CD4-positive, alpha-beta T cell treated with Interleukin-21 for 1 hour (primary cell): Measurements from ENCODE around the gene DOK7.

Source experiments
- DNase-seq: peaks from one replicate; pipeline ENCODE4 v3.0.0-alpha.2; 2020

The DOK7 gene

GRCh38 chr4:3492741-3493719, 29.9 kb downstream of the DOK7 start:
- DNase-seq: no peak

- no peak for DNase-seq
Measured at GRCh38 chr4:3493720-3494461, 30.8 kb downstream of the DOK7 start.

GRCh38 chr4:3494462-3494871, 31.4 kb downstream of the DOK7 start:
- DNase-seq: no peak

GRCh38 chr4:3495204-3495975, 32.3 kb downstream of the DOK7 start:
- no peak for DNase-seq

GRCh38 chr4:3496021-3496420, 32.9 kb downstream of the DOK7 start:
- no peak for DNase-seq

DNA sequence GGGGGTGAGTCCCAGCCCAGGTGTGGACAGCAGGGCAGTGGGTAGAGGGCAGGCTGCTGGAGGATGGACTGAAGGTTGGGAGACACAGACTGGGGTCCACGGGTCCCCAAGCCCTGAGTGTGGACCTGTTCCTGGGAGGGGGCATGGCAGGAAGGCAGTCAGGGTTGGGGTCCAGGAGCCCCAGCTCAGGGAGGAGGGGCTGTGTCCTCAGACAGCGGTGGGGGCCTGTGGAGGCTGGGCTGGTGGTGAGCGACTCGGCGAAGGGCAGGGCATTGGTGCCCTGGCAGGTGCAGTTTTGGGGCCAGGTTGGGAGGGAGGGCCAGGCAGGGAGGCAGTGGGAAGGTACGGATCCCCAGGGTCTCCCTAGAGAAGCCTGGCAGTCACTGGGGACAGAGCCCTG, 34.0 kb downstream of the DOK7 start:
- no peak for DNase-seq

- no peak for DNase-seq
Measured at GRCh38 chr4:3497523-3498389, 34.6 kb downstream of the DOK7 start.

DNA sequence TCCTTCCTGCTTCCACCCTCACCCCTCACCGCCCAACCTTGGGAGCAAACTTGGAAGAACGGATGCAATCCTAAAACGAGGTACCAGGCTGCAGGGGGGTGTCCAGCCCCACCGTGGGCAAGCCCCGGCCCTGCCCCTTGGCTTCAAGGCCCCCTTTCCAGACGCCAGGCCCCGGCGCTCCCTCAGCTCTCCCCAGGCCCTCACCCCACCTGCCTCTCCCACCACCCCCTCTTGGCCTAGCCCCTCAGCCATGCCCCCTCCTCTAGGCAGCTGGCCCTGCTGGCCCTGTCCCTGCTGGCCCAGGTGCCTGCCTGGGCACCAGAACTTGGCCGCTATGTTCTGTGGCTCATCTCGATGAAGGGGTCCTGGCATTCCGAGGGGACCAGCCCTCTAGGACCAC, 35.3 kb downstream of the DOK7 start:
- no peak for DNase-seq

DNA sequence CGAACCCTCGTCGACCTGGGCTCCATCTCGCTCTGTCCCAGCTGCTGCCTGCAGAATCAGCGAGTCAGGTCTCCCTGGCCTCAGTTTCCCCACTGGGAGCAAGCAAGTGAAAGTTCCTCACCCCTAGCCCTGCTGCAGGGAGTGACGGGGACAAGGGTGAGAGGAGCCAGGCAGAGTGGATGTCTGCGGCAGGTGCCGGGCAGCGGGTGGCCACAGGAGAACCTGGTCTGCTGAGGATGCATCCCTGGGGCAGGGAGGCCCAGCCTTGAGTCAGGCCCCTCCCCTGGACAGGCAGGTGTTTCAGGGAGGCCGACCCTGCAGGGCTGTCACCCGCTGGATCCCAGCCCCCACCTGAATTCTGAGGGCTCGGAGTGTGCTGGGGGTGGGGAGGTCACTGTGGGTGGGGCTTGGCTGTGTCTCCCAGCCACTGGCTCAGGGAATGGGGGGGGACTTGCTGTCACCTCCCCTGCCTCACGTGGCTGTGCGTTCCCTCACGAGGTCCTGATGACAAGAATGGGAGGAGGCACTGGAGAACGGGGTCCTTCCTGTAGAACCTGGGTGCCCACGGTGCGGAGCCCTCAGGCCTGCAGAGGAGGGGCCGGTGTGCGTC, 35.9 kb downstream of the DOK7 start:
- DNase-seq: no peak

- no peak for DNase-seq
Measured at GRCh38 chr4:3499710-3500109, 36.6 kb downstream of the DOK7 start.

GRCh38 chr4:3500111-3500510, 37.0 kb downstream of the DOK7 start:
- no peak for DNase-seq

DNA sequence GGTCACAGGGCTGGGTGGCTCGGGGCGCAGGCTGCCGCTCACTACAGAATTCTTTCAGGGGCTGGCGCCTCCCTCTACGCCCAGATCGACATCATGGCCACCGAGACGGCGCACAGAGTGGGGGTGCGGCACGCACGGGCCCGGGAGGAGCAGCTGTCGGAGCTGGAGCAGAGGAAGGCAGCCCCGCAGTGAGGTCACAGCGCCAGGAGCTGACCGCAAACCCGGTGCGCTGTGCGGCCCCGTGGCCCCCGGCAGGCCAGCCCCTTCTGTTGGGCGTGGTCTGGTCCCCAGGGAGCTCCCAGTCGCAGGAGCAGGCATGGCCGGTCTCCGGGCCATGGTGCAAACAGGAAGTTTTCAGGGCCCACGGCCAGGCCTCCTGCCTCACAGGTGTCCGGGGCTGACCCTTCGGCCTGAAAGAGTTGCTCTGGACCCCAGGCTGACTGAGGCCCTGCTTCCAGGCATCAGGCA, 37.6 kb downstream of the DOK7 start:
- no peak for DNase-seq

DNA sequence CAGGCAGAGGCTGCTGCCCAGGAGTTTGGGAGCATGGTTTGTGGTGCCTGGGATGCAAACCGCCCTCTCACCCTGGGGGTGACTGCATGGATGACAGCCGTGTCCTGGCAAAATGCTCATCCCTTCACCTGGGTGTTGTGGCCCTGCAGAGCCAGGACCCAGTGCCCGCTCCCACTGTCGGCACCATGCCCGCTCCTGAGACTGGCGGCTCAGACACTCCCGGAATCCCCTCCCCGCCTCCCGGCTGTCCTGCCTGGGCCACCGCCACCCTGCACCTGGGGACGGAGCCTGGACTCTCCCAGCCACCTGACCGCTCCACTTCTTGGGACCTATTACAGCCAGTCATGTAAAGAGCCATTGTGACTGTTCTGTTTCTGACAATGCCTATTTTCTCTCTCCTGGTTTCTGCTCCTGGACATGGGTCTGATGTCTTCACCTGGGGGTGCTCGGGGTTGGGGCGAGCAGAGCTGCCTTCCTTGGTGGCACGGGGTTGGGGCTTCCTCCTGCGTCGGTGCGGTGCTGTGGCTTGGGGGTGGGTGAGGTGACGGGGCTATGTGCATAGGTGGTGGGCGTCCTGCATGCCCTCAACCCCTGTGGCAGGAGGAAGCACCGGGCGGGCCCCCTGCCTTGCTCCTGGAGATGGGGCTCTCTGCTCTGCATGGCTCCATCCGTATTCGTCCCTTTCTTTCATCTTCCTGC, 38.2 kb downstream of the DOK7 start:
- no peak for DNase-seq

DNA sequence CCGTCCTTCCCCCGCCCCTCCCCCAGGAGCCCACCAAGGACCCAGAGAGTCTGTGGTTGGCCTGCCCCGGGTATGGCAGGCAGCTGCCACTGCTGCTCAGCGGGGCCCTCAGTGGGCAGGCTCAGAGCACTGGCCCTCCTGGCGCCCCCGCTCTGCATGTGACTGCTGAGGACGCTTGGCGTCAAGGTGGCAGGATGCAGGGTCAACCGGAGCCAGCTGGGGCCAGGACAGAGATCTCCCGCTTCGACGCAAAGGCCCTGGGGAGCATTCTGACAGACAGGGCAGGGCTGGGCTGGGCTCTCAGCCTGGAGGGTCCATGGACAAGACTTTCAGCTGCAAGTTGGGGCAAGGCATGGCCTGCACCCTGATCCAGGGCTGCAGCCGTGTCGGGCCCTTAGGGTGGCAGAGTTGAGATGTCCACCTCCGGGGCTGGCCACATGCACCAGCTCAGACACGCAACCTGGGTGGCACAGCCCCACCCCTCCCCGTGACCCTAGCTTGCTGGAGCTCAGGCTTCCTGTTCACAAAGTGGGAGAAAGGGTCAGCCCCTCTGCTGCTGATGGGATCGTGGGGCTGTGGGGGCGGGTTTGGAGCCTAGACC, 38.8 kb downstream of the DOK7 start:
- no peak for DNase-seq

- DNase-seq: no peak
Measured at GRCh38 chr4:3502941-3503936, 40.1 kb downstream of the DOK7 start.

DNA sequence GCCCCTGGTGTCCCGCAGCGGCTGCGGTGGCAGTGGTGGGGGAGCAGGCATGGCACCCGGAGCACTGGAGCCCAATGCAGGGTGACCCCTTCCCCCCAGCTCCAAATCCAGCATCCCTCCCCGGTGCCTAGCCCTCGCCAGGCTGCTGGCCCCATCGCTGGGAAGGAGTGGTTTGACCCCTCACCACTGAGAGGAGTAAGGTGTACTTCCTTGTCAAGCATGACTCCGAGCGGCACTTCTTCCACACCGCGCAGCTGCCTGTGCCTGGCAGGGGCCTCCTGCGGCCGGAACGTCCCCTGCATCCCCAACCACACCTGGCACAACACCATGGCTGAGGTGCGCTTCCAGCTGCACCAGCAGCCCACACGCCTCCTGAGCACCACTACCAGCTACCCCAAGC, 42.1 kb downstream of the DOK7 start:
- no peak for DNase-seq

DNA sequence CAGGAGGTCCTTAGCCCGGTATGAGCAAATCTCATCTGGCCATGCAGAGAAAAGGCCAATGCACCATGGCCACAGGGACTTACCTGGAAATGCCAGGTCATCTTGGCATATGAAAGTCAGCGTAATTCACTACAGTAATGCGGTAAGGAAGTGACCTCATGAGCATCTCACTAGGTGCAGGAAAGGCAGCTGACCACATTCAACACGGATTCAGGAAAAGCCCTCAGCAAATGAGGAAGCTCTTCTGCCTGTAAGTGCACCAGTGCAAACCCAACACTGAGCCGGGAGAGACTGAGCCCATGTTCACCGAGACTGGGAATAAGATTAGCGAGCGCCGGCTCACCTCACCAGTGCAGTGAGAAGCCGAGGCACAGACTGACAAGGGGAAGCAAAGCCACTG, 45.4 kb downstream of the DOK7 start:
- no peak for DNase-seq

GRCh38 chr4:3510481-3510880, 47.4 kb downstream of the DOK7 start:
- no peak for DNase-seq

GRCh38 chr4:3511187-3511586, 48.1 kb downstream of the DOK7 start:
- no peak for DNase-seq
